Esophagus muscularis mucosa (tissue), 3 donors: ENCODE data around the gene MCM9.

Experiments used
- CTCF ChIP-seq, 3 experiments: fragments of 200-600 bp in 2 of 3; fragments of 450-650 bp in 1 of 3; sonication (generic) in 2 of 3; IDR thresholded peaks; one replicate each; pipeline ENCODE4 v1.5.1; 2017 to 2019; ENCODE audit warnings: antibody characterized with exemption in 3 of 3, mild to moderate bottlenecking in 2 of 3, moderate library complexity in 1 of 3
- POLR2A ChIP-seq: fragments of 450-650 bp; IDR thresholded peaks from one replicate; pipeline ENCODE4 v1.6.1; 2017; ENCODE audit warnings: antibody characterized with exemption, moderate library complexity, mild to moderate bottlenecking, low read depth

- TF ChIP-seq CTCF (IDR thresholded peaks at IDR 0.05) (peak in 1 of 3 experiments; percentile 35), POLR2A (no peak)
These were observed 28.0 kb upstream of the MCM9 start for GRCh38 chr6:118963003-118963402.
